Naive B cell (primary cell): ENCODE results near the gene GM2A. TPM values are rescaled to one million over a fixed set of nuclear protein-coding genes. Genes with fewer than 3 reads are reported as not detected.
A peak's percentile ranks its signal among the peaks of the same experiment; 100 is the strongest.

Experiments used
- ATAC-seq, 2 donors: fragments of 150-1000 bp; cut with Tn5 transposase; 2 replicates each; pipeline ENCODE4 v1.10.0; 2021; ENCODE audit warnings: low read depth in 2 of 2, mild to moderate bottlenecking in 2 of 2, moderate library complexity in 2 of 2
- DNase-seq: peaks from one replicate; pipeline ENCODE4 v3.0.0; 2022
- H3K27ac Mint-ChIP-seq, 6 donors: one replicate each; pipeline ENCODE4 v1.8.0; 2020 to 2022; ENCODE audit warnings: mild to moderate bottlenecking in 6 of 6, mixed read lengths in 6 of 6, moderate library complexity in 5 of 6, inconsistent platforms in 2 of 6
- H3K27me3 Mint-ChIP-seq, 3 donors: one replicate each; pipeline ENCODE4 v1.8.0; 2021 to 2022; ENCODE audit warnings: mixed read lengths in 3 of 3, mild to moderate bottlenecking in 1 of 3
- H3K36me3 Mint-ChIP-seq, 2 donors: one replicate each; pipeline ENCODE4 v1.8.0; 2020 to 2022; ENCODE audit warnings: mixed read lengths in 2 of 2, inconsistent platforms in 1 of 2, mild to moderate bottlenecking in 1 of 2
- H3K4me1 Mint-ChIP-seq, 3 donors: one replicate each; pipeline ENCODE4 v1.8.0; 2020 to 2022; ENCODE audit warnings: mixed read lengths in 3 of 3, inconsistent platforms in 1 of 3, mild to moderate bottlenecking in 1 of 3, moderate library complexity in 1 of 3
- H3K4me3 Mint-ChIP-seq, 8 donors: one replicate each; pipeline ENCODE4 v1.8.0; 2020 to 2022; ENCODE audit warnings: mild to moderate bottlenecking in 8 of 8, mixed read lengths in 8 of 8, moderate library complexity in 8 of 8, inconsistent platforms in 2 of 8
- H3K9me3 Mint-ChIP-seq, 7 donors: one replicate each; pipeline ENCODE4 v1.8.0; 2020 to 2022; ENCODE audit warnings: mixed read lengths in 7 of 7, mild to moderate bottlenecking in 5 of 7, inconsistent platforms in 2 of 7, moderate library complexity in 1 of 7
- polyA plus RNA-seq, 6 donors: library from polyadenylated mRNA; unstranded; fragments of 300-500 nt; fragmentation: Illumina TruSeq; gene quantifications; one replicate each; pipeline ENCODE4 v1.2.3, GENCODE V29; 2021; ENCODE audit warnings: low read depth in 6 of 6

The GM2A gene
- polyA plus RNA-seq, 6 donors from 2014 or later = 37.6 to 74.5 (median 53.4) TPM

DNA sequence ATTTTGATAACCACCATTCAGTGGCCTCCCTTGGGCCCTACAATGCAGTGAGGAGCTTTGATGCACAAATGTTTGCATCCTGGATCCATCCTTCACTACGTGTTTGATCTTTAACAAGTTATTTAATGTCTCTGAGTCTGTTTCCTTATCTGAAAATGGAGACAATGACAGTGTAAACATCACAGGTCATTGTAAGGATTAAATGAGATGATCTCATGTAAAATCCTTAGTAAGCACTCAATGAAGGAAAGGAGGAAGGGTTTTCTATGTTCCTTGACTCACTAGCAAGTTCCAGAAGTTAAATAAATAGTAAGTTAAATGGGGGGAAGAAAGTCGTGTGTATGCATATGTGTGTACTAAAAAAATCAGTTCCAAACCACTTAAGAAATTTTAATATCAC lies 60.4 kb downstream of the GM2A start:
- ATAC-seq (no peak), DNase-seq (no peak)
- no peak overlapping the region for H3K4me3 Mint-ChIP-seq
- H3K9me3 Mint-ChIP-seq = peaks cover 0 to 17% (median 13%) of the 10 kb centered on the region in 7 donors
- no peak overlapping the region for H3K27ac Mint-ChIP-seq
- H3K27me3 Mint-ChIP-seq = peaks cover 0 to 13% (median 4%) of the 10 kb centered on the region in 3 donors
- H3K4me1 Mint-ChIP-seq = peaks cover 0 to 5% (median 3%) of the 10 kb centered on the region in 3 donors
- peaks cover 12 to 14% of the 10 kb centered on the region in 2 donors for H3K36me3 Mint-ChIP-seq

- no peak overlapping the region for H3K27ac Mint-ChIP-seq
- H3K4me3 Mint-ChIP-seq = no peak overlapping the region
- peaks cover 5 to 6% of the 10 kb centered on the region in 2 donors for H3K36me3 Mint-ChIP-seq
- DNase-seq (peak; percentile 39), ATAC-seq (peak; percentile 56)
- peaks cover 0 to 8% (median 5%) of the 10 kb centered on the region in 7 donors for H3K9me3 Mint-ChIP-seq
- H3K4me1 Mint-ChIP-seq = peaks cover 7 to 14% (median 11%) of the 10 kb centered on the region in 3 donors
- H3K27me3 Mint-ChIP-seq = peaks cover 0 to 6% (median 0%) of the 10 kb centered on the region in 3 donors
Measured at GRCh38 chr5:151315998-151316597, 63.1 kb downstream of the GM2A start.

- H3K27ac Mint-ChIP-seq = no peak overlapping the region
- no peak overlapping the region for H3K4me3 Mint-ChIP-seq
- peaks cover 7 to 14% (median 11%) of the 10 kb centered on the region in 3 donors for H3K4me1 Mint-ChIP-seq
- DNase-seq (no peak), ATAC-seq (no peak)
- no peaks in the 10 kb centered on the region for H3K36me3 Mint-ChIP-seq
- H3K9me3 Mint-ChIP-seq = no peaks in the 10 kb centered on the region
- H3K27me3 Mint-ChIP-seq = no peaks in the 10 kb centered on the region
Measured at GRCh38 chr5:151317871-151318270, 64.9 kb downstream of the GM2A start.

DNA sequence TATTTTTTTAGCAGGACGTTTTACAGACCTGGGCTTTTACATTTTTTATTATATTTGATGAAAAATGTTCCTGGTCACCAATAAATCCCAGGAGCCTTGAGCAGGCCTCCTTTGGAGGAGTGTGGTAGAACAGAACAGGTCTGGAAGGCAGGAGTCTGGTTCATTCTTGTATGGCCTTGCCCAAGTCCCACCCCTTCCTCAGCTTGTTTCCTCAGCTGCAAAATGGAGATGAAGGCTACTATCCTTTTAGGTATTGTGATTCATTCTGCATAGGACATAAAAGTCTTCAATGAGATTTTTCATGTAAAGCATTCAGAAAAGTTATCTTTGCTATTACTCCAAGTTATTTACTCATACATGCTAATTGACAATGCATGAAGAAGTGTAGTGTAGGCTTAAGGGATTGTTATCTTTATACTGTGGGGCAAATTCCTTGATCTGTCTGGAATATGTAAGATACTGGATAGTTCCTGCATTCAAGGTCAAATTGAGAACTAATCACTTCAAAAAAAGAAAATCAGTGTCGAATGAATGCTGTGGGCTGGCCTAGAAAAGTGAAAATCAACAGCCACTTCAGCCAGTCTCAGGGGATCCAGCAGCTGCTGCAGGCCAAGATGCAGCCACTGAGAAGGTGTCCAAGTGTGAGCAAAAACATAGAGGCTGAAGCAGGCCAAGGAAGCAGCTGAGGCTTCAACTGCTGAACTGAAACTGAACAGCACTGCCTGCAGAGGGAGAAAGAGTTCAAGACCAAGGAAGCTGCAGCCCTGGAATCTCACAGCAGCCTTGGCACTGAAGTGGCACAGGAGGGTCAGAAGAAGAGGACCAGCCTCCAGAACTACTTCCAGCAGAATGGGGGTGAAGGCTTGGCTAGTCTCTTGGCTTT lies 66.1 kb downstream of the GM2A start:
- peak overlapping the region in 4 of 6 donors; percentile 12 to 54 (median 42) for H3K27ac Mint-ChIP-seq
- no peaks in the 10 kb centered on the region for H3K36me3 Mint-ChIP-seq
- H3K9me3 Mint-ChIP-seq = no peaks in the 10 kb centered on the region
- DNase-seq = peak; percentile 5
- H3K4me3 Mint-ChIP-seq = no peak overlapping the region
- H3K27me3 Mint-ChIP-seq = no peaks in the 10 kb centered on the region
- ATAC-seq = peak; percentile 56 to 73
- peaks cover 7 to 14% (median 11%) of the 10 kb centered on the region in 3 donors for H3K4me1 Mint-ChIP-seq

Other genes starting within 250 kb of the GM2A start
- gene GPX3, start 232.6 kb upstream of the GM2A start, polyA plus RNA-seq = 1 to 10 TPM in 3 of 6 donors, under 1 TPM in 2, not detected in 1; 0.23 to 1.8 (median 1.1) TPM
- gene TNIP1, start 172.2 kb upstream of the GM2A start, polyA plus RNA-seq = 10 to 100 TPM; 36.2 to 68.2 (median 55.5) TPM
- 100 to 1,000 TPM; 183 to 442 (median 326) TPM for gene ANXA6, start 95.4 kb upstream of the GM2A start, polyA plus RNA-seq
- 100 to 1,000 TPM in 3 of 6 donors, 10 to 100 TPM in 3; 76.4 to 143 (median 98.1) TPM for gene CCDC69, start 29.1 kb upstream of the GM2A start, polyA plus RNA-seq
- gene SLC36A3, start 50.6 kb downstream of the GM2A start, polyA plus RNA-seq = under 1 TPM in 1 of 6 donors, not detected in 5; 0.26 TPM
- not detected for gene SLC36A2, start 94.4 kb downstream of the GM2A start, polyA plus RNA-seq
- gene SLC36A1, start 194.4 kb downstream of the GM2A start, polyA plus RNA-seq = 1 to 10 TPM in 4 of 6 donors, under 1 TPM in 1, not detected in 1; 0.91 to 1.9 (median 1.4) TPM